DMS114 treated with DMSO at 0.1 percent for 48 hours (cell line): ENCODE results near the gene ZNF630.
"Not testable (repeated sequence)": the region's sequence is repeated elsewhere in the genome, so short reads cannot be mapped to it uniquely, and the experiment has no call there.

Experiments
- DNase-seq: peaks from one replicate; lab custom pipeline; 2025; ENCODE audit not compliant: unreplicated experiment; lab: John Stamatoyannopoulos, UW

The ZNF630 gene

DNA sequence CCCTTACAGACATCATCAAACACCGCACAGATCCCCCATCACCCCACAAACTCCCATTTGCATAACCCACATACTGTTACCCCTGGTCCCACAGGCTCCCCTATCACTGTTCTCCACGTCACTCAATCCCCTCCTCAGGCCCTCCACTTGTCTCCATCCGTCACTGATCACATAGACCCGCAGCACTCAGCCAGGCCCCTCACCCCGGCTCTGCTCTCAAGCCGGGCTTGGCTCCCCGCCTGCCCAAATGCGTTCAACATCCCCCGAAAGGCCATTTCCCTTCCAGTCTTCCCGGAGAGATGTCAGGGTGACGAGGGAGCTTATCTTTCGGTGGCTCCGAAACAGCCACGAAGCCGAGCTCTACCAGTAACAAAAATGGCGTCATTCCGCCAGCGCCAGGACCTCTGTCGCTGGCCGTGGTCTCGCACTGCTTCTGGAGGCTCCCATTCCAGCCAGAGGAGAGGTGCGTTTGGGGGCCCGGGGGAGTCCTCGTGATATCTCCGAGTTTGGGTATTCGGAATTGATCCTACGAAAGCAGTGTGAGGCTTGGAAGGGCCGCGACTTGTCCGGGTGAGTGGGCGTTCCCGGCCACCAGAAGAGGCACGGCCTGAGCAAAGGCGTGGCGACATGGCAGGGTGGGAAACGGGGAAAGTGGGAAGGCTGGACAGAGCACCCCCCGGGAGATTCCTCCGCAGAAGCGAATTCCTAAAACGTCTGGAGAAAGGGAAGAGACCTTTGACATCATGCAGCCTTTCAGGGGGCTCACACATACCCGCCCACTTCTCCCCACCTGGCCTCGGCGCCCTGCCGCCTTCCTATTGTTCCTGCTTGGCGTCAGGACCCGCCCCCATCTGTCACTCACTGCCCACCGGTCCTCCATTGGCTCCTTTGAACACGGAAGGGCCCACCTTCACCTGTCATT is at the start of gene ZNF630:
TSS of gene ZNF630 (minus strand) at position 577 of the 922 bp plus-strand sequence. CDS start 4,754 bp downstream, outside the sequence.
- peak; percentile 62 for DNase-seq

DNA sequence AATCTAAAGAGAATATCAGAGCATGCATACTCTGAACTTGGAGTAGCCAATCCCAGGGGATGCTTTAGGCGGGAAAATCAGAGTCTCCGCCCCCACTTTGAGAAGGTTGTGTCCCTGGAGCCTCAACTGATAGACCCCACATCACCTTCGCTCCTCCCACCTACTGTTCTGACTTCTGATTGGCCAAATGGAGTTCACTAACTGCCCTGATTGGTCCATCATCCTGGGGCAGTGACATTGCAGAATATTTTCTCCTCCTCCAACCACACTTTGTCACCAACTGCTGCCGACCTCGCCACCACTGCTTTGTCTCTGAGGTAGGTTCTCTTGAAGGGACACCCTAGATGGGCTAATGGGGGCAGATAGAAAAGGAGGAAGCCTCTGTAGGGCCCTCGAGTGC is 36.3 kb upstream of the ZNF630 start:
- DNase-seq, result no peak

DNA sequence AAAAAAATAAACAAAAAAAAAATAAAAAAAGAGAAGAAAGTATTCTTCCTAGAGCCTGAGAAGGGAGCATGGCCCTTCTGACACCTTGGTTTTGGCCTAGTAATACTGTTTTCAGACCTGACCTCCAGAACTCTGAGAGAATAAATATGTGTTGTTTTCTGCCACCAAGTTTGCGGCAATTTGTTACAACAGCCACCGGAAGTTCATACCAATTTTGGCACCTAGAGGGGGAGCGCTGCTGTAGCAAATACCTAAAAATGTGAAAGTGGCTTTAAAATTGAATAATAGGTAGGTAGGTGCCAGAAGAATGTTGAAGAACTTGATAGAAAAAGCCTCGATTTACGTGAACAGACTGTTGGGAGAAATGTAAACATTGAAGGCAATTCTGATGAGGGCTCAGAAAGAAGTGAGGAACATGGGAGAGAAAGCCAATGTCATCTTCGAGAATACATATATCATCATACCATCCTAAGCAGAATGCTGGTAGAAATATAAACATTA is 31.5 kb upstream of the ZNF630 start:
- no peak for DNase-seq

DNA sequence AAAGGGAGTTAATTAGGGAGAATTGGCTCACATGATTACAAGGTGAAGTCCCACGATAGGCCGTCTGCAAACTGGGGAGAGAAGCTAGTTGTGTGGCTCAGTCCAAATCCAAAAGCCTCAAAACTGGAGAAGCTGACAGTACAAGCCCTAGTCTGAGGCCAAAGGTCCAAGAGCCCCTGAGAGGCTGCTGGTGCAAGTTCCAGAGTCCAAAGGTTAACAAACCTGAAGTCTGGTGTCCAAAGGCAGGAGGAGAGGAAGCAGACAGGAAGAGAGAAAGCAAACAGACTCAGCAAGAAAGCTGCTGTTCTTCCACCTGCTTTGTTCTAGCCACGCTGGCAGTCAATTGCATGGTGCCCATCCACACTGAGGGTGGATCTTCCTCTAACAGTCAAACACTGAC is 30.0 kb upstream of the ZNF630 start:
- no peak for DNase-seq

DNA sequence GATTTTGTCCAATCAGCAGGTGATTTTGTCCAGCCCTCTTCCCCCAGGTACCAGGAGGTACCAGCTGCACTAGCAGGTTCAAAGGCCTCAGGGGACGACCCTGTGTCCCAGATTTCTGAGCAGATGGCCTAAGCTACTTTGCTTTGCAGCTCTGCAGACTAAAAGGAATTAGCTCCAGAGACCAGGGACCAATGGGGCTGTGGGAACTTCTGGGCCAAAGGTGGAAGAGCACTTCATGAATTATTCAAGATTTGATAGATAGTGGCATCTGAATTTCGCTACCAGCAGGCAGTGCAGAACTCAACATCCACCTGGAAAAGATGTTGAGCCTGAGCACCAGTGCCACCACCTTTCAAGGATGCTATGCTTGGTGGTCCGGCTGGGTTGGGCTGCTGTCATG is 21.1 kb upstream of the ZNF630 start:
- not testable (repeated sequence) for DNase-seq

DNA sequence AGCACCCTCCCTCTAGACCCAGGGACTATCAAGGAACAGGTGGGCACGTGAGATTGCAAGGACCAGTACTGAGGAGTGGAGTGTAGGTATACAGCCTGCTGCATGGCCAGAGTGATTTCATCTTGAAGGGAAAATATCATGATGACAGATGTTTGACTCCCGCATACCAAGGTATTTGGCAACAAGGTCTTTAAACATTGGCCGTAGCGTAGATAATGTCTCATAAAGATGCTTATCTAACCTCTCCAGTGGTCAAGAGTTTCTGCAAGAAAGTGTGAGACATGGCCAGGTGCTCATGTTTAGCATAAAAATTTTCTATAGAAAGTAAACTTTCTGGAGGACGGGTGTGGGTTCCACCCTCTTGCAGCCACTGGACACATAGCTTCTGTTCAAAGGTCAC is 18.7 kb upstream of the ZNF630 start:
- DNase-seq, result no peak

DNA sequence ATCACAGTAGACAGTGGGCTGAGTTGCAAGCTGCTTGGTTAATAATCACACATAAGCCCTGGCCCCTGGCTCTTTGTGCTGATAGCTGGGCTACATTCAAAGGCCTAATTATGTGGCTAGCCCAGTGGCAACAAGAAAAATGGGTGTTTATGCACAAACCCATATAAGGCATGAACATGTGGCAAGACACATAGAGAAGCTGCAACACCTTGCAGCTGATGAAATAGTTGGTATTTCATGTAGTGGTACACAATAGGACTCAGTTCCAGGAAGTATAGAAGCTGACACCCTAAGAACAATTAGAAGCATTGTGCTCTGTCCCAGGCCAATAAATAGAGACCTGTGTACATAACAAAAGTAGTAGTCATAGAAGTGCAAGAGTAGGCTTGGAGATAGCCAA is 14.6 kb upstream of the ZNF630 start:
- no peak for DNase-seq

DNA sequence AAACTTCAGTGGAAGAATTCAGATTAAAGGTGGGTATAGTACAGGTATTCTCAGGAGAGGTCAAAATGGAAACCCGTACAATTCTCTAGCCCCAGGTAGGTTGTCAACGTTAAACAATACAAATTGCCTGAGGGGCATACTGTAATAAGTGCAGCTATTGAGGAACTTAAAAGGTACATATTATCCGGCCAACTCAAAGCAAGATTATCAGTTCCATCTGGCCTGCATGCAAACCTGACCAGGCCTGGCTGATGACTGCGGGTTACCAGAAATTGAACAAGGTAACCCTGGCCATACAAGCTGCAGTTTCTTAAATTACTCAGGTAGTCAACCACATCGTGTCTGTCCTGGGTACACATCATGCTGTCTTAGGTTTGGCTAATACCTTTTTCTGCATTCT is 12.3 kb upstream of the ZNF630 start:
- DNase-seq, result no peak

DNA sequence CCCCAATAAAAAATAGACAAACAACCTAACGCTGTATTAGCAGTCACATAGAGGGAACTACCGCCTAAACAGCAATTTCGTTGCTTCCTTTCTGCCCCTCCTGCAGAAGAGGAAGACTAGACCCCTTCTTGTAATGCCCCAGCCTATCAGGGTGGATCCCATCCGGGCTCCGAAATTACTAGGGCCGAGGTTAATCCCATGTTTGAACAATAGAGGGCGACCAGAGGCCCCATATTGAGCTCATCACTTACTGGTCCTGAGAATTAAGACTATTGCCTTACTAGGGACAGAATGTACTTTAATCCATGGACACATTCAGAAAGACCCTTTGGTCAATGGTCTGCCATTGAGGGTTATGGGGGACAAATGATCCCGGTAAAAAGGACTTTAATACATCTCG is 11.8 kb upstream of the ZNF630 start:
- peak; percentile 18 for DNase-seq

DNA sequence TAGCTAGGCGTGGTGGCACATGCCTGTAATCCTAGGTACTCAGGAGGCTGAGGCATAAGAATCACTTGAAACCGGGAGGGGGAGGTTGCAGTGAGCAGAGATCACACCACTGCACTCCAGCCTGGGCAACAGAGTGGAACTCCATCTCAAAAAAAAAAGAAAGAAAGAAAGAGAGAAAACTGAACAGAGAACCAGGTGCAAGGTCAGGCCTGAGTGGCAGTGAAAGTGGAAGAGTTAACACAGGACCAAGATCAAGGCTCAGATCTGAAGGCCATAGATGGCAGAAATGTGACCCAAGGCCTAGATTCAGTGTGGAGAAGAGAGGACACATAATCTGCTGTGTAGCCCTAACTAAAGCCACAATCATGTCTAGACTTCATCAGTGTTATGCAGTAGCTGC is 4.9 kb upstream of the ZNF630 start:
- DNase-seq, result no peak

DNA sequence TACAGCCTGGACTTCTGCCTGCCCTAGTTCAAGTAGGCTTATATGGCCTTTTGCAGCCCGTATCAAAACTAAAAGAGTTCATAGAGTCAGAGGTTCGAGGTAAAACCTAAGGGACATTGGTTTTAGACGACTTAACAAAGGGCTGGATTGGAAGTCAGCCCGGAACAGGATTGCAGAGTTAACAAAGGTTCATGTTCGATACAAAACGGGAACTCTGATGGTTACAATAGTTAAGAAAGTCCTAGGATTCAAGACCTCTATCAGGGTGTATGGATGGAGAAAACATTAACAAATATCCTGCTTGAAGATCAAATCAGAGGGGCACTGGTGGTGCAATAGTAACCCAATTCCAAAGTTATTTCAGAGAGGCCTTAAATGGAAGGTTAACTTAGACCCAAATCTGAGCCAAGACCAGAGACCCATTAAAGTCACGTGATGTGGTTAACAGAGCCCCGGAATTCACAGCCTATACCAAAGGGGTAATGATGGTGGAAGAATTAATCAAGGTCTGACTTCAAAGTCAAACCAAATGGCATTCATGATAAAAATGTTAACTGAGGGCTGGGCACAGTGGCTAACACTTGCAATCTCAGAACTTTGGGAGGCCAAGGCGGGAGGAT is 656 bp upstream of the ZNF630 start:
- DNase-seq, result no peak

DNA sequence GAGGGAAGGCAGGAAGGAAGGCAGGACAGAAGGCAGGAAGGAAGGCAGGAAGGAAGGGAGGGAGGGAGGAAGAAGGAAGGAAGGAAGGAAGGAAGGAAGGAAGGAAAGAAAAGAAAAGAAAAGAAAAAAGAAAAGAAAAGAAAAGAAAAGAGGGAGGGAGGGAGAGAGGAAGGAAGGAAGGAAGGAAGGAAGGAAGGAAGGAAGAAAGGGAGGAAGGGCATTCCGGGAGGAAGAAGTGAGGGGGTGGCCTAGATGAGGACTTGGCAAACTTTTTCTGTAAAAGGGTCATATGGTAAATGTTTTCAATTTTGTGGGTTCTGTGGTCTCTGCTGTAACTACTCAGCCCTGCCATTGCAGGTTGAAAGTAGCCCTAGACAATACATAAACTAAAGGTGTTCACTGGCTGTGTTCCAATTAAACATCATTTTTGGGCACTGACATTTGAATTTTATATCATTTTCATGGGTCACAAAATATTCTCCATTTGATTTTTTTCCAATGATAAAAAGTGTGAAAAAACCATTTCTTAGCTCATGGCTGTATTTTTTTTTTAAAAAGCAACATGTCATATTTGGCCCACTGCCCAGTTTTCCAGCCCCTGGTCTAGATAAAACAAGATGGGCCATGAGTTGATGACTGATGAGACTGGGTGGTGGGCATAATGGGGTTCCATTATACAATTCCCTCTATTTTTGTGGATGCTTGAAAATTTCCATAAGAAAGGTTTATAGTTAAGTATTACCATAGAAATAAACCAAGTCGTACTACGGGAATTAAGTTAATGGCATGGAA is 3.1 kb downstream of the ZNF630 start:
- DNase-seq, result no peak

DNA sequence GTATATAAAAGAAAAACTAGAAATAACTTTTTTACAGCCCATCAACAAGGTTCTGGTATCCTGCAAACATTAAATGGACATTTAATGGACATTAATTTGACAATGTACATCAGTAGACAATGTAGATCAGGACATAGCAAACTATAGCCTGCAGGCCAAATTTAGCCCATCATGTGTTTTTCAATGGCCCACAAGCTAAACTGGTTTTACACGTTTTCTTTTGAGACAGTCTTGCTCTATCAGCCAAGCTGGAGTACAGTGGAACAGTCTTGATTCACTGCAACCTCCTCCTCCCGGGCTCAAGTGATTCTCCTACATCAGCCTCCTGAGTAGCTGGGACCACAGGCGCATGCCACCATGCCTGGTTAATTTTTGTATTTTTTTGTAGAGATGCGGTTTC is 7.2 kb downstream of the ZNF630 start:
- no peak for DNase-seq

DNA sequence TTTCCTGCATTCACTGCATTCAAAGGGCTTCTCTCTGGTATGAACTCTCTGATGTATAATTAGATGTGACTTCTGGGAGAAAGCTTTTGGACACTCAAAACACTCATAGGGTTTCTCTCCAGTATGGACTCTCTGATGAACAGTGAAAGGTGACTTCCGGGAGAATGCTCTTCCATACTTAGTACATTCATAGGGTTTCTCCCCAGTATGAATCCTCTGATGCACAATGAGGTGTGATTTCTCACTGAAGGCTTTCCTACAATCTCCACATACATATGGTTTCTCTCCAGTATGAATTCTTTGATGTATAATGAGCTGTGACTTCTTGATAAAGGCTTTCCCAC is 12.2 kb downstream of the ZNF630 start:
- no peak for DNase-seq

DNA sequence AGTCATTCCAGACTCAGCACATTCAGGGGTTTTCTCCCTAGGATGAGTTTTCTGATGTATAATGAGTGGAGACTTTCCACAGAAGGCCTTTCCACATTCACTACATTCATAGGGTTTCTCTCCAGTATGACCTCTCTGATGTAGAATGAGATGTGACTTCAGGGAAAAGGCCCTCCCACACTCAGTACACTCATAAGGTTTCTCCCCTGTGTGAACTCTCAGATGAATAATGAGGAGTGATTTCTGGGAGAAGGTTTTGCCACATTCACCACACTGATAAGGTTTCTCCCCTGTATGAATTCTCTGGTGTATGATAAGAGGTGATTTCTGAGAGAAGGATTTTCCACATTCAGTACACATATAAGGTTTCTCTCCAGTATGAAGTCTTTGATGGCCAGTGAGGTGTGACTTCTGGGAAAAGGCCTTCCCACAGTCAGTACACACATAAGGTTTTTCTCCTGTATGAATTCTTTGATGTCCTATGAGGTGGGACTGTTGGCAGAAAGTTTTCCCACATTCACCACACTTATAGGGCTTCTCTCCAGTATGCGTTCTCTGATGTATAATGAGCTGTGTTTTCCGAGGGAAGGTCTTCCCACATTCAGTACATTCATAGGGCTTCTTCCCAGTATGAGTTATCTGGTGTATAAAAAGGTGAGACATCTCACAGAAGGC is 12.7 kb downstream of the ZNF630 start:
- DNase-seq, result no peak

DNA sequence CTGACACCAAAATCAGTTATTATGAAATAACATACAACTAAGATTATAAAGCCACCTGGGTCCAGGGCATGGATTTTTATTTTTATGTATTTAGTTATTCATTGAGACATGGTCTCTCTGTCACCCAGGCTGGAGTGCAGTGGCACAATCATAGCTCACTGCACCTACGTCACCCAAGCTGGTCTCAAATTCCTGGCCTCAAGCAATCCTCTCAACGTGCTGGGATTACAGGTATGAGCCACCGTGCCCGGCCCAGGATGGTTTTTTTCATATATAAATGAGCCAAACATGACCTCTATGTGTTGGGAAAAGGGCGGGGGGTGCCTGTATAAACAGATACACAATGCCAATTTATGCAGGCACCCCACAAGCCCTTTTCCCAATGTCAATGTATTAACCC is 24.6 kb downstream of the ZNF630 start:
- no peak for DNase-seq

DNA sequence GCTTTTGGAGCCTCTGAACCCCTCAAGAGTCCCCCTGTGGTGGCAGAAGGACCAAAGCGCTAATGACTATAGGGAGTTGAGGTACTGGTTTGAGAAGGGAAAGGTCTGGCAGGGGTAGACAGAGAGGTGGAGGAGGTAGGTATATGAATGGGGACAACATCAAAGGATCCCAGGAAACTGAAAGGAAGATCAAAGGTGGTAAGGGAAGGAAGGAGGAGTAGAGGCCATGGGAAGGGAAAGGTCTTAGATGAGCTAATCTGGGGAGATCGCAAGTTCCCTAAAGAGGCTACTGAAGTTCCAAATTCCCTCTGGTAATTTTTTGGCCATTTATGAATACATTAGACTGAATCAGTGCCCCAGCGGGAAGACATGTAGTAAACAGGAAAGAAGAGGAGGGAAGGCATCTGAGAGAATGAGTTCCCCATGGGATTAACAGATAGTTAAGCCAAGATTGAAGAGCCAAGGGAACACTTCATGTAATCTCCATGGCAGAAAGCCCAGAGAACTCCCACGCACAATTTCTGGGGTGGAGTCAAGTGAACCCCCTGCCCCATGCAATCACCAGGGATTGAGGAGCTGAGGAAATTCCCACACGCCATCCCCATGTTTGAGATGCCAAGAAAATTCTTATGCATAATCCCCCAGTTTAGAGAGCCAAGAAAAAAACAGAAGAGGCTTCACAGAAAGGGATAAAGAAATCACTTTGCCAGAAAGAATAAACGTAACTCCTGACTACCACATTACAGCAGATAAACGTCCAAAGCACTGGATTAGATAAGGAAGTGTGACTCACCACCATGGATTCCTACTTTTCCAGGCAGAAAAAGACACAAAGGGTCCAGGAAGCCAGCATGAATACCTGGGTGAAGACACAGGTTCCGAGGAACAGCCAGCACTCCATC is 25.8 kb downstream of the ZNF630 start:
- no peak for DNase-seq

DNA sequence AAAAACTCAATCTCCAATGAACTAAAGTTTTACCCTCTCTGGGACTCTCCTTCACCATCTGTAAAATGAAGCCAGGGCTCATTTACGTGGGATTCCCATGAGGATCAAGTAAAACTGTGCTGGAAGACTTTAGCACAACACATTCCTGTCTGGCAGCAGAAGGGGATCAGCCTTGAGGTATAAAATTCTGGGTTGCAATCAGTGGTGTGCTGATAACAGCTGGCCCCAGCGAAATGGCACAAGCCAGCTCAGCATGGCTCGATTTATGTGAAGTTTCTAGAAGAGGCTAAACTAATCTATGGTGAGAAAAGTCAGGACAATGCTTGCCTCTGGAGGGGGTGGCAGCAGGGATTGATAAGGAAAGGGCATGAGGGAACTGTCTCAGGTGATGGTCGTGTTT is 28.4 kb downstream of the ZNF630 start:
- no peak for DNase-seq

DNA sequence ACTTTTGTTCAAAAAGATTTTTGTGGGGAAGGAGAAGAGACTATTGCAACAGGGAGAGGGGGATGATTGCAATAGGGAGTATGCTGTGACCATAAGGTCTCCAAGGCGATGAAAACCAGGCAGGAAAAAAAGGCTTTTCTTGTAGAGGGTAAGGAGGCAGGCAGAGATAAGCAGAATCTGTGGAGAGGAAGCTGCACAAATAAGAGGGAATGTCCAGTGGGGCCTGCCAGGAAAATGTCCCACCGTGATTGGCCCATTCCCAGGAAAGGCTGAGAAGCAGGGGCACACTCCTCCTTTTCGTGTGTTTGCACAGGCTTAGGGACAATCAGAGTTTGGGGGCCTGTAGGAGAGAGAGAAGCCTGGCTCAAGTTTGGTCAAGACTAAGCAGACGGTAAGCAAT is 35.5 kb downstream of the ZNF630 start:
- no peak for DNase-seq

DNA sequence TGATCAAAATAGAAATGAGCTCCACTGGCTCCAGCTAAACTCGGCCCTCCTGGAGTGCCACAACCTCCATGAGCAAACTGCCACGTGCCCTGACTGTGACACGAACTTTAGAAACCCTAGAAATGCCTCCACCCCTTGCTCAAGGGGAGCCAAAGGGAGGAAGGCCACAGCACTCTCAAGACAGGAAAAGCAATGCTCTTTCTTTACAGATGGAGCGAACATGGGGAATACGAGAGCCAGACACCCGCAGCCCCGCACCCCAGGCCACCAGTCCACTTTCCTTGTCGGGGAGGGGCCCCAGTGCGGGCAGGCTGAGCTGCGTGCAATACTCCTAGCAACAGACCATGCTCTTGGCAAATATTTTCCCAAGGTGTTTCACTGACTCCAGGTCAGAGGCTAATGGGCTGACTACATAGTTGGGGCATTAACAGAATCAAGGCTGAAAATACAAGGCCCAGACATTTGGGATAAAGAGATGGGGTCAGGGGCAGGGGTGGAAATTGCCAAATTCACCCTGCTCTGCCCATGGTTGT is 40.7 kb downstream of the ZNF630 start:
- DNase-seq, result not testable (repeated sequence)
